ENCODE data around the gene C17orf100.
"Not testable (repeated sequence)": the region's sequence is repeated elsewhere in the genome, so short reads cannot be mapped to it uniquely, and the experiment has no call there.

Gene C17orf100

DNA sequence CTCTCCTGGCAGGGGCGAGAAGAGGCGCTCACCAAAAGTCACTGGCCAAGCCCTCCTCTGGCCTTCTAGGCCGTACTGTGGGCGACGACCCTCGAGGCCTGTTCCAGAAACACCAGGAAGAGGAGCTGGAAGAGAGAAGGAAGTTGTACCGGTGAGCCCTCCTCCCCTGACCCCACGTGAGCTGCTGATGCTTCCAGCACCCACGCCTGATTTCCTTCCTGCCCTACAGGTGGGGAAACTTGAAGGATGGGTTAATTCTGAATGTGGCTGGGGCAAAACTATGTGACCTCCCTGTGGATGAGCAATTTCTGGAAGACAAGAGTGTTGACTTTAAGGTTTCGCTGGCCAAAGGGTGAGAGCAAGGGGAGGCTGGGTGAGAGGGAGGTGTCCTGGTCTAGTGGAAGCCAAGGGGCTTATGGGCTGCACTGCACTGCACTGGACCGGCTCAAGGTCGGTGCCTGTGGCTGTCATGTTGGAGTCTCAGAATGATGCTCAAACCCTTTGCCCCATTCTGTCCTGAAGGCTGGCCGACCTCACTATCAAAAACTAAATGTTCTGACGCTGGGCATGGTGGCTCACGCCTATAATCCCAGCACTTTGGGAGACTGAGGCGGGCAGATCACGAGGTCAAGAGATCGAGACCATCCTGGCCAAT is 6.2 kb downstream of the C17orf100 start:
- Histone ChIP-seq H3K79me2 (ENCODE audit: insufficient read depth, low read length) (0 out of 2 replicates have a peak, but pooled peaks cover 4% of the 10 kb centered on the region), H3K4me2 (ENCODE audit: low read depth, low read length, poor library complexity, severe bottlenecking) (peak overlapping the region; percentile 83), H3K27me3 (ENCODE audit: insufficient read depth, low read length, poor library complexity, severe bottlenecking) (no peaks in the 10 kb centered on the region), H3K9me2 (replicated peaks; ENCODE audit: low read depth, low read length) (no peaks in the 10 kb centered on the region), H3K9me3 (ENCODE audit: insufficient read depth, low read depth, low read length) (no peaks in the 10 kb centered on the region), H3K4me1 (ENCODE audit: insufficient read depth, low read length, poor library complexity, severe bottlenecking) (no peaks in the 10 kb centered on the region), H3K4me3 (ENCODE audit: low read length, poor library complexity, severe bottlenecking) (peak overlapping the region; percentile 79), H2AFZ (ENCODE audit: low read length) (peak overlapping the region; percentile 90), H4K20me1 (ENCODE audit: insufficient read depth, low read length, poor library complexity, severe bottlenecking) (no peaks in the 10 kb centered on the region), H3K36me3 (ENCODE audit: insufficient read depth, low read length) (no peaks in the 10 kb centered on the region), H3F3A (ENCODE audit: low read depth) (0 out of 2 replicates have a peak, but pooled peaks cover 6% of the 10 kb centered on the region), H3K9ac (ENCODE audit: low read depth, low read length, poor library complexity, severe bottlenecking) (peak overlapping the region; percentile 73)
- TF ChIP-seq EZH2phosphoT487 (IDR thresholded peaks at IDR 0.05; ENCODE audit: borderline replicate concordance) = no peak
- TF ChIP-seq, protein P1, sequence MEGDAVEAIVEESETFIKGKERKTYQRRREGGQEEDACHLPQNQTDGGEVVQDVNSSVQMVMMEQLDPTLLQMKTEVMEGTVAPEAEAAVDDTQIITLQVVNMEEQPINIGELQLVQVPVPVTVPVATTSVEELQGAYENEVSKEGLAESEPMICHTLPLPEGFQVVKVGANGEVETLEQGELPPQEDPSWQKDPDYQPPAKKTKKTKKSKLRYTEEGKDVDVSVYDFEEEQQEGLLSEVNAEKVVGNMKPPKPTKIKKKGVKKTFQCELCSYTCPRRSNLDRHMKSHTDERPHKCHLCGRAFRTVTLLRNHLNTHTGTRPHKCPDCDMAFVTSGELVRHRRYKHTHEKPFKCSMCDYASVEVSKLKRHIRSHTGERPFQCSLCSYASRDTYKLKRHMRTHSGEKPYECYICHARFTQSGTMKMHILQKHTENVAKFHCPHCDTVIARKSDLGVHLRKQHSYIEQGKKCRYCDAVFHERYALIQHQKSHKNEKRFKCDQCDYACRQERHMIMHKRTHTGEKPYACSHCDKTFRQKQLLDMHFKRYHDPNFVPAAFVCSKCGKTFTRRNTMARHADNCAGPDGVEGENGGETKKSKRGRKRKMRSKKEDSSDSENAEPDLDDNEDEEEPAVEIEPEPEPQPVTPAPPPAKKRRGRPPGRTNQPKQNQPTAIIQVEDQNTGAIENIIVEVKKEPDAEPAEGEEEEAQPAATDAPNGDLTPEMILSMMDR (conservative IDR thresholded peaks at IDR 0.05; ENCODE audit: low read length) = no peak

DNA sequence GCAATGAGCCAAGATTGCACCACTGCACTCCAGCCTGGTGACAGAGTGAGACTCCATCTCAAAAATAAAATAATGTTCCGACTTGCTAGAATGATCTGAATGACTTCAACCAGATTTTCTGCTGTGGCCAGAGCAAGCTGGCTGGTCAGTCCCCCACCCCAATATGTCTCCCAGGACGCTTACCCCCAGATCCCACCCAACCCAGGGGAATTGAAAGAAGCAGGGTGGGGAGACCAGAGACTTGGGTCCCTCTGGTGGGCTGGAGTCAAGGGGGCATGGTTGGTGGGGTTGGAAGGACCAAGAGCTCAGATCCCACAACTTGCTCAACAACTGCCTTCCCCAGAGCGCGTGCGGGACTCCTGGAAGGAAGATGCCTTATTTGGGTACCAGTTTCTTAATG is 6.8 kb downstream of the C17orf100 start:
- H3K9ac ChIP-seq (ENCODE audit: low read depth, low read length, poor library complexity, severe bottlenecking) = peak overlapping the region; percentile 73
- H3K4me3 ChIP-seq (ENCODE audit: low read length, poor library complexity, severe bottlenecking) = peak overlapping the region; percentile 79
- H3K9me3 ChIP-seq (ENCODE audit: insufficient read depth, low read depth, low read length); H3K79me2 ChIP-seq (ENCODE audit: insufficient read depth, low read length); H3K9me2 ChIP-seq (replicated peaks; ENCODE audit: low read depth, low read length); H3K36me3 ChIP-seq (ENCODE audit: insufficient read depth, low read length); H3F3A ChIP-seq (ENCODE audit: low read depth); H3K4me1 ChIP-seq (ENCODE audit: insufficient read depth, low read length, poor library complexity, severe bottlenecking); H3K27me3 ChIP-seq (ENCODE audit: insufficient read depth, low read length, poor library complexity, severe bottlenecking); H4K20me1 ChIP-seq (ENCODE audit: insufficient read depth, low read length, poor library complexity, severe bottlenecking); H2AFZ ChIP-seq (ENCODE audit: low read length): not testable (repeated sequence)
- H3K4me2 ChIP-seq (ENCODE audit: low read depth, low read length, poor library complexity, severe bottlenecking) = peak overlapping the region; percentile 83

DNA sequence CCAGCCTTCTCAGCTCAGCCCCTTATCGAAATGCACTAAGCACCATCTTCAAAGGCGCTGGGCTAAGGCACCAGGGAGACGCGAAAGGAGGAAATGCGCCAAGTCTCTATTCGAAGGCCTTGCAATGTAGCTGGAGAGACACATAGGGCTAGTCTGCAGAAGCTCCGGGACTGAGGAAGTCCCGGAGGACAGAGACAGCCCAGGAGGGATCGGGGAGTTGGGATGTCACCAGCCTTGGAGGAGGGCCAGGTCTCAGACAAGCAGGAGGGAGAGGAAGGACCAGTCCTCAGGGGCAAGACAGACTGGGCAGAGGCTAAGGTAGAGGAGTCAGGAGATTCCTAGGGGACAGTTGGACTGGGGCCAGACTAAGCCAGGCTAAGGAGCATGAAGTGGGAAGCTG is 8.5 kb downstream of the C17orf100 start:
- Histone ChIP-seq H3K9me3 (ENCODE audit: insufficient read depth, low read depth, low read length) (no peaks in the 10 kb centered on the region), H3K27me3 (ENCODE audit: insufficient read depth, low read length, poor library complexity, severe bottlenecking) (no peaks in the 10 kb centered on the region), H3K4me3 (ENCODE audit: low read length, poor library complexity, severe bottlenecking) (no peak overlapping the region), H3K4me1 (ENCODE audit: insufficient read depth, low read length, poor library complexity, severe bottlenecking) (no peaks in the 10 kb centered on the region), H3K9me2 (replicated peaks; ENCODE audit: low read depth, low read length) (no peaks in the 10 kb centered on the region), H4K20me1 (ENCODE audit: insufficient read depth, low read length, poor library complexity, severe bottlenecking) (no peaks in the 10 kb centered on the region), H2AFZ (ENCODE audit: low read length) (no peak overlapping the region), H3K4me2 (ENCODE audit: low read depth, low read length, poor library complexity, severe bottlenecking) (no peak overlapping the region), H3K9ac (ENCODE audit: low read depth, low read length, poor library complexity, severe bottlenecking) (no peak overlapping the region), H3K79me2 (ENCODE audit: insufficient read depth, low read length) (0 out of 2 replicates have a peak, but pooled peaks cover 4% of the 10 kb centered on the region), H3F3A (ENCODE audit: low read depth) (no peaks in the 10 kb centered on the region), H3K36me3 (ENCODE audit: insufficient read depth, low read length) (no peaks in the 10 kb centered on the region)
- no peak for TF ChIP-seq EZH2phosphoT487 (IDR thresholded peaks at IDR 0.05; ENCODE audit: borderline replicate concordance)
- TF ChIP-seq, protein P1 (conservative IDR thresholded peaks at IDR 0.05; ENCODE audit: low read length) = no peak
